HepG2 (cell line): ENCODE measurements around the gene MYRFL.

ENCODE experiments used
- ATF3 ChIP-seq: sonication (generic); formaldehyde crosslinking; IDR thresholded peaks from 2 replicates; pipeline ENCODE4 v1.4.0; 2020; ENCODE audit warnings: missing genetic modification reagents
- CC2D1A ChIP-seq: sonication (generic); formaldehyde crosslinking; IDR thresholded peaks from 2 replicates; pipeline ENCODE4 v1.8.1; 2023; ENCODE audit warnings: mild to moderate bottlenecking, missing genetic modification reagents
- JUN ChIP-seq: sonication (generic); formaldehyde crosslinking; IDR thresholded peaks from 2 replicates; pipeline ENCODE4 v1.4.0; 2020; ENCODE audit warnings: mild to moderate bottlenecking, missing genetic modification reagents
- KAT2B ChIP-seq: fragments of 150-350 bp; IDR thresholded peaks from 2 replicates; pipeline ENCODE4 v1.6.1; 2014; ENCODE audit warnings: low read depth, low read length, borderline replicate concordance
- POLR2AphosphoS5 ChIP-seq: IDR thresholded peaks from 2 replicates; pipeline ENCODE4 v1.6.1; 2012; ENCODE audit warnings: low read depth, low read length
- REST ChIP-seq, 2 experiments: IDR thresholded peaks; 2 replicates each; pipeline ENCODE4 v1.6.1; 2011 to 2012; ENCODE audit warnings: low read length in 2 of 2, borderline replicate concordance in 1 of 2, low read depth in 1 of 2, mild to moderate bottlenecking in 1 of 2, moderate library complexity in 1 of 2
- ZNF224 ChIP-seq: sonication (generic); formaldehyde crosslinking; IDR thresholded peaks from 2 replicates; pipeline ENCODE4 v1.5.0; 2020; ENCODE audit warnings: mild to moderate bottlenecking, missing genetic modification reagents
- ZSCAN22 ChIP-seq: sonication (generic); formaldehyde crosslinking; IDR thresholded peaks from 2 replicates; pipeline ENCODE4 v1.4.0; 2020; ENCODE audit warnings: mild to moderate bottlenecking, missing genetic modification reagents
- ZSCAN30 ChIP-seq: sonication (generic); formaldehyde crosslinking; IDR thresholded peaks from 2 replicates; pipeline ENCODE4 v1.5.0; 2020; ENCODE audit warnings: mild to moderate bottlenecking, missing genetic modification reagents

- TF ChIP-seq ATF3 (CRISPR knock-in tag): no peak
- no peak for TF ChIP-seq REST (IDR thresholded peaks at IDR 0.05; ENCODE audit: borderline replicate concordance in 1 of 2, low read depth in 1 of 2, low read length in 2 of 2)
- no peak for TF ChIP-seq ZSCAN30 (CRISPR knock-in tag)
- no peak for TF ChIP-seq ZSCAN22
- no peak for TF ChIP-seq ZNF224
- TF ChIP-seq POLR2AphosphoS5: no peak
- TF ChIP-seq JUN (CRISPR knock-in tag): no peak
- TF ChIP-seq CC2D1A (CRISPR knock-in tag): no peak
- TF ChIP-seq KAT2B: no peak
These were observed 49.6 kb downstream of the MYRFL start for GRCh38 chr12:69874606-69875005.
